OCI-LY3 (cell line): ENCODE data around the gene TARDBP.

Experiments used
- CTCF ChIP-seq: fragments of 200-600, 300-600 bp; sonication (generic); IDR thresholded peaks from 2 replicates; pipeline ENCODE4 v1.5.1; 2014; ENCODE audit warnings: antibody characterized with exemption, low read length, low read depth
- EZH2phosphoT487 ChIP-seq: fragments of 200-600 bp; shearing (Covaris generic); IDR thresholded peaks from 2 replicates; pipeline ENCODE4 v1.6.1; 2018; ENCODE audit warnings: antibody characterized with exemption, mixed run types, low read depth

- no peak for TF ChIP-seq CTCF
- TF ChIP-seq EZH2phosphoT487 = no peak
Measured at GRCh38 chr1:11019971-11020370, 7.5 kb downstream of the TARDBP start.
